Hematopoietic multipotent progenitor cell treated with erythropoietin and hydrocortisone succinate and interleukin-3 and kit ligand, for 8 days (in vitro differentiated cells): ENCODE data around the gene ZNF496.
"Not testable (repeated sequence)": the region's sequence is repeated elsewhere in the genome, so short reads cannot be mapped to it uniquely, and the experiment has no call there.

Source experiments
- DNase-seq: peaks from one replicate; pipeline ENCODE4 v3.0.0-alpha.2; 2015

Gene ZNF496

DNA sequence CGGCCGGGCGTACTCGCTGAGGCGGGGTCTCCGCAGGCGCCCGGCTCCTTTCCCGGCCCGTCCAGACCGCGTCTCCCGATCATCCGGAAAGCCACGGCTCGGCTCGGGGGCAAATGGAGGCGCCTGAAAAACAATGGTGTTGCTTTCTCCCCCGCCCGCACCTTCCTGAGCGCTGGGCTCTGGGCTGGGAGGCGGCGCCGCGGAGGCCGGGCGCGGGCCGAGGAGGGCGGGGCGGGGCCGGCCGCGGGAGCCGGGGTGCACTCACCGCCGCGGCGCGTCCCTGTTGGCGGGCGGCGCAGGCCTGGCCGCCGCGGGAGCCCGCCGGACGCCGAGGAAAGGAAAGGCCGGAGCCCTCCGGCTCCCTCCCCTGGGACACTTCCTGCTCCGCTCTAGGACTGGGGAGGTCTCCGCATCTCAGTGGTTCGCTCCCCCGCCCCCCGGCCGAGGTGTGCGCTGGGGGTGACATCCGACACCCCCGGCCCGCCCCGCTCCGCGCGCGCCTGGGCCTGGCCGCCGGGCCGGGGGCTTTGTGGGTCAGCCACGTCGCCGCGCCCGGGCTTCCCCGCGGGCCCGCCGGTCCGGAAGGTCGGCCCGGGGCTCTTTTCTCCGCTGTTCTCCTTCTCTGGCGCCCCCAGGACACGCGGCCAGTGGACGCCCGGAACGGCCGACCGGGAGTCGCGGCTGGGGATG, at the start of gene ZNF496:
ZNF496 (minus strand) TSS at position 343 of the 690 bp plus-strand sequence. CDS start 2,289 bp downstream, outside the sequence.
- DNase-seq = peak; percentile 64

DNA sequence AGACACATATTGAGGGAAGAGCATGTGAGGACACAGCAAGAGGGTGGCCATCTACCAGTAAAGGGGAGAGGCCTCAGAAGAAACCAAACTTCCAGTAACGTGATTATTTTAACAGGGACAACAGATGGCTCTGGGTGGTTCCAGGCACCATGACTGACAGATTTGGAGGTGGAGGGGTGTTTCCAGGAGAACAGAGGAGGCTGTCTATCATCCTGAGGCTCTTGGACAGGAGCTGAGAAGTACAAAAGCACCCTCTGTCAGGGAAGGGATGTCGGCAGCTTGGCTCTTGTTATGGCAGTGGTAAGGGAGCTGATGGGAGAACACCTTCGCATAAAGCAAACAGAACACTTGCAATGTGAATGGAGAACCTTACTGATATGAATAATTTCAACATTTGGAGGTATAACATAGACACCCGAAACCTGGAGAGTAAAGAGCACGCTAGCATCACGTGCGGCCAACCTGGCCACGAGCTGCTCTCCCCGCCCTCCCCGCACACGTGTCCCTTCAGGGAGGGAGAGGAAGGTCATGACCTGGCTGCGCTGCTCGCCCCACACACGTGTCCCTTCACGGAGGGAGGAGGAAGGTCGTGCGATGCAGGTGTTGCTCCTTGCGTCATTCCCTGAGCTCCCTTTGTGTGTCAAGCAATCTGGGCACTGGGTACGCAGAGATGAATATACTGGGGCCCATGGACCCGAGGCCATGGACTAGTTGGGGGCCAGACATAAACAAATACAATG, 46.8 kb upstream of the ZNF496 start:
- DNase-seq = no peak

GRCh38 chr1:247377656-247378055, 46.0 kb upstream of the ZNF496 start:
- DNase-seq = not testable (repeated sequence)

DNA sequence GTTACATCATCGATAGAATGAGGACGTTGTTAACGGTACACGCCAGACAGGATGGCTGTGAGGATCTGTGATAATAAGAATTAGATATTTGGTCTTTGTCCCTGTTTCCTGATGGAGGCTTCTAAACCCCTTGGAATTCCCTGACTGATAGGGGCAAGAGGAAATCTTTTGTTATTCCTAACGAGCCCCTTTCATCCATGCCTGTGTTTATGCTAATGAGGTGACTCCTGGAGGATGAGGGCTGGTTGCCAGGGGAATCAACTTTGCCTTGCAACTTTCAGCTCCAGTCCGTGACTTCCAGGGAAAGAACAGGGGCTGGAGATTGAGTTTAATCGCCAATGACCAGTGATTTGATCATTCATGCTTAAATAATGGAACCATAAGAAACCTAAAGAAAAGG, 45.0 kb upstream of the ZNF496 start:
- no peak for DNase-seq

DNA sequence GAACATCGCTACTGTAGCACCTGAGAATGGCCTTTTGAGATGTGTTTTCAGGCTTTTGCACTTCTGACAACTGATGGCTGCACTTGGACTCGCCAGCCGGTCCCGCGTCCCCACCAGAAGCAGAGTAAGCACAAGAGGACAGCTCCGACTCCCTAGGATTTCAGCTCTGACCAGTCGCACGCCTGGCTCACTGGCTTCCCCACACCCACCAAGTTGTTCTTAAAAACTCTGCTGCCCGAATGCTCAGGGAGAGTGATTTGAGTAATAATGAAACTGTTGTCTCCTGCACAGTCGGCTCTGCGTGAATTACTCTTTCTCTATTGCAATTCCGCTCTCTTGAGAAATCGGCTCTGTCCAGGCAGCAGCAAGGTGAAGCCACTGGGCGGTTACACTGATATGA, 44.1 kb upstream of the ZNF496 start:
- DNase-seq = no peak

GRCh38 chr1:247374651-247375334, 43.1 kb upstream of the ZNF496 start:
- DNase-seq = peak; percentile 28

- DNase-seq = peak; percentile 85
These were observed 42.1 kb upstream of the ZNF496 start for GRCh38 chr1:247373721-247374141.

DNA sequence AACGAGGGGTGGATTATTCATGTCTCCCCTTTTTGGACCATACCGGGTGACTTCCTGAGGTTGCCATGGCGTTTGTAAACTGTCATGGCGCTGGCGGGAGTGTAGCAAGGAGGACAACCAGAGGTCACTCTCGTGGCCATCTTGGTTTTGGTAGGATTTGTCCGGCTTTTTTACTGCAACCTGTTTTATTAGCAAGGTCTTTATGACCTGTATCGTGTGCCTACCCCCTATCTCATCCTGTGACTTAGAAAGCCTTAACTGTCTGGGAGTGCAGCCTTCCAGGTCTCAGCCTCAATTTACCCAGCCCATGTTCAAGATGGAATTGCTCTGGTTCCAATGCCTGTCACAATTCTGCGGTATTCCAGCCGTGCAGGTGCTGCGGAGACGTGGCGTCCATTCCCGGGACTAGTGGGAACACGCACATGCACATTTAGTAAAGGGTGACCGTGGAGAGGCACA, 40.2 kb upstream of the ZNF496 start:
- no peak for DNase-seq

DNA sequence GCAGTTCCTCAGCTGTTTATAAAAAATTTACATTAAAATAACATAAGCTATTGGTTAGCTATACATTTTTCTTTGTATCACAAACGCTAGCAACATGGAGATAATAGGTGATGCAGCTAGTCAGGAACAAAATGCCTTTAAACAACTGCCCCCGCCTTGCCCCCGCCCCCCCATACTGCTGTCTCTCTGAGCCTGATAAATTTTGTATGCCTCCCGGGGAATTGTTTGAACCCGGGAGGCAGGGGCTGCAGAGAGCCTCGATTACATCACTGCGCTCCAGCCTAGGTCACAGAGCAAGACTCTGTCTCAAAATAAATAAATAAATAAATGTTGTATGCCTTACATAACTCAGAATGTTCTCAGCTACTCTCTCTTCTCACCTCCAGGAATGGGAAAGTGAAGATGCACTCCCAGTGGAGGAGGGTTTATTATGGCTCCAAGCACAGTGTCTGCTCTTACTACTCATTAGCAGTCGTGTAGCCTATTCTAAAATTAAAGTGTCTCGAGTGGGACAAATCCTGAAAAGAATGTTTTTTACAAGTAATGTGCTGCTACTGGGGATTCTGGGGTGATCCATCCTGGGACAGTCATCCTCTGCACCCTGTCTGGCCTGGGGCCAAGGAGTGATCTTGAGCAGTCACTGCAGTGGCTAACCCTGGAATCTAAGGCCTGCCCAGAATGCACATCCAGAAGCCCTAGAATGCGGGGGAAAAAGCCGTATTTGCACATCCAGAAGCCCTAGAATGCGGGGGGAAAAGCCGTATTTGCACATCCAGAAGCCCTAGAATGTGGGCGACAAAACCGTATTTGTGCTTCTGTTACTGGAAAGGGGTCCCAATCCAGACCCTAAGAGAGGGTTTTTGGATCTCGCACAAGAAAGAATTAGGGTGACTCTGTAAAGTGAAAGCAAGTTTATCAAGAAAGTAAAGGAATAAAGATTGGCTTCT, 39.4 kb upstream of the ZNF496 start:
- no peak for DNase-seq

GRCh38 chr1:247368490-247369145, 37.0 kb upstream of the ZNF496 start:
- DNase-seq = no peak

- DNase-seq = peak; percentile 59
These were observed 36.2 kb upstream of the ZNF496 start for GRCh38 chr1:247367786-247368422.

DNA sequence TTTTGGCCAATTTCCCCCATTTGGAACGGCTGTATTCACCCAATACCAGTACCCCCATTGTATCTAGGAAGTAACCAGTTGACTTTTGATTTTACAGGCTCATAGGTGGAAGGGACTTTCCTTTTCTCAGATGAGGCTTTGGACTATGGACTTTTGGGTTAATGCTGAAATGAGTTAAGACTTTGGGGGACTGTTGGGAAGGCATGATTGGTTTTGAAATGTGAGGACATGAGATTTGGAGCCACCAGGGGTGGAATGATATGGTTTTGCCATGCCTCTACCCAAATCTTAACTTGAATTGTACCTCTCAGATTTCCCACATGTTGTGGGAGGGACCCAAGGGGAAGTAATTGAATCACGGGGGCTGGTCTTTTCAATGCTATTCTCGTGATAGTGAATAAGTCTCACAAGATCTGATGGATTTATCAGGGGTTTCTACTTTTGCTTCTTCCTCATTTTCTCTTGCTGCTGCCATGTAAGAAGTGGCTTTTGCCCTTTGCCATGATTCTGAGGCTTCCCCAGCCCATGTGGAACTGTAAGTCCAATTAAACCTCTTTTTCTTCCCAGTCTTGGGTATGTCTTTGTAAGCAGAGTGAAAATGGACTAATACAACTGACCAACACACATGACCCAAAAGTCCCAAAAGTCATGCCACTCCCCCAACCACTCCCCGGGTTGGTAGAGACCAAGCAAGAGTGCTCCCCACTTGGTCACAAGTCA, 35.4 kb upstream of the ZNF496 start:
- DNase-seq = no peak

- not testable (repeated sequence) for DNase-seq
These were observed 34.7 kb upstream of the ZNF496 start for GRCh38 chr1:247366345-247366744.

DNA sequence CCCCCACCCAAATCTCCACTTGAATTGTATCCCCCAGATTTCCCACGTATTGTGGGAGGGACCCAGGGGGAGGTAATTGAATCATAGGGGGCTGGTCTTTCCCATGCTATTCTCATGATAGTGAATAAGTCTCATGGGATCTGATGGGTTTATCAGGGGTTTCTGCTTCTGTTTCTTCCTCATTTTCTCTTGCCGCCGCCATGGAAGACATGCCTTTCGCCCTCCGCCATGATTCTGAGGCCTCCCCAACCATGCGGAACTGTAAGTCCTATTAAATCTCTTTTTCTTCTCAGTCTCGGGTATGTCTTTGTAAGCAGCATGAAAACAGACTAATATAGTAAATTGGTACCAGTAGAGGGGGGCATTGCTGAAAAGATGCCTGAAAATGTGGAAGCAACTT, 33.4 kb upstream of the ZNF496 start:
- DNase-seq = no peak

DNA sequence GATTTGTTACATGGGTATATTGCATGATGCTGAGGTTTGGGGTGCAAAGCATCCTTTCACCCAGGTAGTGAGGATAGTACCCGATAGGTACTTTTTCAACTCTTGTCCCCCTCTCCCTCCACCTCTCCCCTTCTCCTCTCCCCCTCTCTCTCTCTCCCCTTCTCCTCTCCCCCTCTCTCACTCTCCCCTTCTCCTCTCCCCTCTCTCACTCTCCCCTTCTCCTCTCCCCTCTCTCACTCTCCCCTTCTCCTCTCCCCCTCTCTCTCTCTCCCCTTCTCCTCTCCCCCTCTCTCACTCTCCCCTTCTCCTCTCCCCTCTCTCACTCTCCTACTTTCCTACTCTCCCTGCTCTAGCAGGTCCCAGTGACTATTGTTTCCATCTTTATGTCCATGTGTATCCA, 31.3 kb upstream of the ZNF496 start:
- DNase-seq = not testable (repeated sequence)

GRCh38 chr1:247362153-247362552, 30.5 kb upstream of the ZNF496 start:
- no peak for DNase-seq

DNA sequence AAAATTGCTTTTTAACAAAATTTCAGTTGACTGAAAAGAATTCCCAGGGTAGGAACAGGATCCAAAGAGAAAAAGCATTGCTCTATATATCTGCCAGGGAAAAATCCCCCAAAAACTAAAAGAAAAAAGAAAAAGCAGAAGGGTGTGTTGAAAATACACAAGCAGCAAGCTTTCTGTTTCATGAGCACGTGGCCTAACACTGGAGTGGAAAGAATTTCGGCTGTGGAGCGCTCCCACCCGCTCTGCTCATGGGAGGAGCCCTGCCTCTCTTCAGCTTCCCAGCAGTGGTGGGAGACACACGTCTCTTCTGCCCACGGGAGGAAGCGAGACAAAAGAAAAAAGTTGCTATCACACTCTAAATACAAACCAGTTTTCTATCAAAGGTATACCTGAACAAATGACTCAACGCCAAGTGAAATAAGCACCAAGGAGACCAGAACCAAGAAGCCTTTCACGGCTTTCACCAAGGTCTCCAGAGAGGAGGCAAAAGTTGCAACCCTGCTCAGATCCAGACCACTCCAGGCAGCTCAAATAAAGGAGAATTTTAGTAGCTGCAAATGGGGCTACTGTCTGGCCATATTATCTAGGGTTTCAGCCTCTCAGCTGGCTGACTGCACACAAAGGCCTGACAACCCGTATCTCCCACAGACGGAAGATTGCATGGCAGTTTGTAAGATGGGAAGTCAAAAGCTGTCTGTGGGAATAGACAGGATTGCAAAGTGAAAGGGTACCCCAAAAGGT, 29.5 kb upstream of the ZNF496 start:
- peak; percentile 34 for DNase-seq

DNA sequence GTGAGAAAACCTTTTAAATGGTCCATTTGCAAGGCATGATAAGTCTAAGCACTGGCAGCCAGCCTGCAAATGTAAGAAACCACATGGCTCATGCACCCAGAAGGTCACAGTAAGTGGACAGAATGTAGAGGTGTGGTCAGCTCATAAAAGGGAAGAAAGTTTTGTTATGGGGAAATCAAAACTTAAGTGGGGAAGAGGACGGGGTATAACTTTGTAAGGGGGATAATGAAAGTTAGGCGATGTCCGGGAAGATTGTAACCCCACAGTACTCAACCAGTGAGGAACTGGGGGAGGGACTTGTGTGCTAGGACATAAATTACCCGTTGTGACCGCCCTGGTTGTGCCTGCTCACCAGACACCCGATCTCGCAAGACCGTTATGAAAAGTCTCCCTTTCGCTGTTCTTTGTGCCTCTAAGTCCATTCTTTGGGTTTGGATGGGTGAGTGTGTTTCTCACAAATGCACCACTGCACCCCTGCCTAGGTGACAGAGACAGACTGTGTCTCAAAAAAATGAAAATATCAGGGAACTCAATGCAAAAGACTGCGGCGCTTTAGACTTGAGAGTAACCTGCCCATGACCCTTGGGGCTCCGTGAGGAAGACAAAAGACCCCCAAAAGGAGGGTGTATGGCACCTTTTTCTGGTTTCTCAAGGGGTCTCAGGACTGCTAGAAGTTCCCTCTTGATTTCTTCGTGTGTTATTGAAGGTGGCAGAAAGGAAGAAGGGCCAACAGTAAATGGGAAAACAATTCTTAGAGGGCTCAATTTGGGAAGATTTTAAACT, 28.6 kb upstream of the ZNF496 start:
- peak; percentile 62 for DNase-seq

DNA sequence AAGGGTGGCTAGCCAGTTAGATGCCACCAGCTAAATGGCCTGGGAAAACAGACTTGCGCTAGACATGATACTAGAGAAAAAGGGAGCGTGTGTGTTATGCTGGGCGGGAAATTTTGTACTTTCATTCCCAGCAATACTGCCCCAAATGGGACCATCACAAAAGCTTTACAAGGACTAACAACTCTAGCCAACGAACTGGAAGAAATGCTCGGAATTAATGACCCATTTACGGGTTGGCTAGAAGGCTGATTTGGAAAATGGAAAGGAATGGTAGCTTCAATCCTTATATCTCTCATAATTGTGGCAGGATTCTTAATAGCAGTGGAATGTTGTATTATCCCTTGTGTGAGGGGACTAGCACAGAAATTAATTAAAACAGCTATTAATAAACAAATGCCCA, 27.9 kb upstream of the ZNF496 start:
- no peak for DNase-seq
